HepG2 (cell line): ENCODE measurements around the gene FAM171A2. TPM values are rescaled to one million over a fixed set of nuclear protein-coding genes. Genes with fewer than 3 reads are reported as not detected.

Experiments used
- DNMT1 ChIP-seq: sonication (generic); formaldehyde crosslinking; IDR thresholded peaks from 2 replicates; pipeline ENCODE4 v1.5.1; 2020; ENCODE audit warnings: mild to moderate bottlenecking, missing genetic modification reagents
- JUNB ChIP-seq: sonication (generic); formaldehyde crosslinking; IDR thresholded peaks from 2 replicates; pipeline ENCODE4 v1.8.0; 2022; ENCODE audit warnings: missing genetic modification reagents, mild to moderate bottlenecking, borderline replicate concordance
- THYN1 ChIP-seq: sonication (generic); formaldehyde crosslinking; IDR thresholded peaks from 2 replicates; pipeline ENCODE4 v1.8.1; 2023; ENCODE audit warnings: low read depth, mild to moderate bottlenecking, moderate library complexity, missing genetic modification reagents, borderline replicate concordance
- ZBTB20 ChIP-seq: sonication (generic); formaldehyde crosslinking; IDR thresholded peaks from 2 replicates; pipeline ENCODE4 v1.8.1; 2023; ENCODE audit warnings: missing genetic modification reagents, low read depth, mild to moderate bottlenecking, borderline replicate concordance
- ZFP82 ChIP-seq: sonication (generic); formaldehyde crosslinking; IDR thresholded peaks from 2 replicates; pipeline ENCODE4 v1.5.1; 2020; ENCODE audit warnings: mild to moderate bottlenecking, missing genetic modification reagents, borderline replicate concordance
- ZNF124 ChIP-seq: sonication (generic); formaldehyde crosslinking; IDR thresholded peaks from 2 replicates; pipeline ENCODE4 v1.4.0; 2020; ENCODE audit warnings: missing genetic modification reagents
- ZNF274 ChIP-seq: sonication (generic); formaldehyde crosslinking; IDR thresholded peaks from 2 replicates; pipeline ENCODE4 v1.5.1; 2020; ENCODE audit warnings: mild to moderate bottlenecking, missing genetic modification reagents
- polyA plus RNA-seq, 8 experiments: library from polyadenylated mRNA; depleted of rRNA in 3 of 8; stranded (reverse) in 7 of 8; unstranded in 1 of 8; fragments of >200 nt; fragmentation: Illumina TruSeq in 4 of 8; extraction: Trizol in 4 of 8; gene quantifications; 2 replicates each; pipeline versions ENCODE4 v1.2.1 to v1.2.3, GENCODE V29; 2011 to 2016; ENCODE audit warnings: low read depth in 4 of 8, missing spikeins in 1 of 8, mixed read lengths in 1 of 8; ENCODE audit not compliant: insufficient read depth in 1 of 8
- total RNA-seq, 5 experiments: library from RNA; depleted of rRNA; stranded (reverse); fragments of >200 nt; fragmentation: Illumina TruSeq; extraction: Trizol; gene quantifications; 2 replicates each; pipeline ENCODE4 v1.2.3, GENCODE V29; 2016; ENCODE audit warnings: low read depth in 1 of 5
- TF ChIP-seq, protein P1 (sequence below): sonication (generic); formaldehyde crosslinking; IDR thresholded peaks from 2 replicates; pipeline ENCODE4 v1.8.0; 2022; ENCODE audit warnings: mild to moderate bottlenecking, missing genetic modification reagents
- TF ChIP-seq, protein P2 (sequence below): sonication (generic); formaldehyde crosslinking; IDR thresholded peaks from 2 replicates; pipeline ENCODE4 v1.8.0; 2022; ENCODE audit warnings: mild to moderate bottlenecking, missing genetic modification reagents, borderline replicate concordance
- TF ChIP-seq, protein P3 (sequence below): sonication (generic); formaldehyde crosslinking; IDR thresholded peaks from 2 replicates; pipeline ENCODE4 v1.5.0; 2020; ENCODE audit warnings: mild to moderate bottlenecking, missing genetic modification reagents
- TF ChIP-seq, protein P4 (sequence below): sonication (generic); formaldehyde crosslinking; IDR thresholded peaks from 2 replicates; pipeline ENCODE4 v1.5.0; 2020; ENCODE audit warnings: mild to moderate bottlenecking, missing genetic modification reagents
- TF ChIP-seq, protein P5 (sequence below): IDR thresholded peaks from 2 replicates; pipeline ENCODE4 v1.6.1; 2016; ENCODE audit warnings: mild to moderate bottlenecking
- TF ChIP-seq, protein P6 (sequence below): IDR thresholded peaks from 2 replicates; pipeline ENCODE4 v1.6.1; 2016; ENCODE audit warnings: low read depth, control low read depth
- TF ChIP-seq, protein P7 (sequence below): sonication (generic); formaldehyde crosslinking; IDR thresholded peaks from 2 replicates; pipeline ENCODE4 v1.5.0; 2020; ENCODE audit warnings: missing genetic modification reagents
- TF ChIP-seq, protein P8 (sequence below): sonication (generic); formaldehyde crosslinking; conservative IDR thresholded peaks from 2 replicates; pipeline ENCODE4 v1.4.0; 2020; ENCODE audit warnings: missing genetic modification reagents

FAM171A2 gene
- total and polyA plus RNA-seq, 2 of the 13 experiments (the other 11 are each of a cell fraction or from before 2014, with no cell fraction given): 1.8 to 3.6 TPM

DNA sequence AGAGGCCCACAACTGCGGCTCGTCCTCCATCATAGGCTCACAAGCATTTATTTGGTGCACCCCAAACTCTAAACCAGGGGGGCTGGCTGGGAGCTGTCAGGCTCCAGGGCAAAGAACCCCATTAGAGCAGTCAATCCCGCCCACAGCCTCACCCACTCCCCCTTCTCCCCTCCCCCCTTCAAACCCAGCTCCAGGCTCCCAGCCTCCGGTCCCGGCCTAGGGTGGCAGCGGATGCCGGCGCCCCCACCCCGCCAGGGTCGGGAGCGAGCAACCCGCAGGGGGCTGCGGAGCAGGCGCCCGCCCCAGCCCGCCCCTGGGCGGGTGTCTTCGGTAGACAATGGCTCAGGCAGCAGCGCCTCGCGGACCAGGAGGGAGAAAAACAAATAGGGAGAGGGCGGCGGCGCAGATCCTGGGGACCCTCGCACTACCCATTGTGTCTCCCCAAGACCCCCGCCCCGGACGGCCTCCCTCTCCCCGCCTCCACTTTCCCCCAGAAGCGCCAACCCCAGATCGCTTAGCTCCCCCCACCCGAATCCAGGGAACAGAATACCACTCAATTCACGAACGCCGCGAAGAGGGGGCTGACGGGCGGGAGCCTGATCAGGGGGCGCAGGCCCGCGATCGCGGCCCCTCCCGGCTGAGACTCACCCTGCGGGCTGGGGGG, 572 bp downstream of the FAM171A2 start (continued):
- TF ChIP-seq, protein P1, sequence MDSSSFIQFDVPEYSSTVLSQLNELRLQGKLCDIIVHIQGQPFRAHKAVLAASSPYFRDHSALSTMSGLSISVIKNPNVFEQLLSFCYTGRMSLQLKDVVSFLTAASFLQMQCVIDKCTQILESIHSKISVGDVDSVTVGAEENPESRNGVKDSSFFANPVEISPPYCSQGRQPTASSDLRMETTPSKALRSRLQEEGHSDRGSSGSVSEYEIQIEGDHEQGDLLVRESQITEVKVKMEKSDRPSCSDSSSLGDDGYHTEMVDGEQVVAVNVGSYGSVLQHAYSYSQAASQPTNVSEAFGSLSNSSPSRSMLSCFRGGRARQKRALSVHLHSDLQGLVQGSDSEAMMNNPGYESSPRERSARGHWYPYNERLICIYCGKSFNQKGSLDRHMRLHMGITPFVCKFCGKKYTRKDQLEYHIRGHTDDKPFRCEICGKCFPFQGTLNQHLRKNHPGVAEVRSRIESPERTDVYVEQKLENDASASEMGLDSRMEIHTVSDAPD (CRISPR knock-in tag): no peak
- no peak for TF ChIP-seq ZFP82
- no peak for TF ChIP-seq DNMT1 (CRISPR knock-in tag)
- TF ChIP-seq ZNF274 (CRISPR knock-in tag): no peak
- TF ChIP-seq, protein P2, sequence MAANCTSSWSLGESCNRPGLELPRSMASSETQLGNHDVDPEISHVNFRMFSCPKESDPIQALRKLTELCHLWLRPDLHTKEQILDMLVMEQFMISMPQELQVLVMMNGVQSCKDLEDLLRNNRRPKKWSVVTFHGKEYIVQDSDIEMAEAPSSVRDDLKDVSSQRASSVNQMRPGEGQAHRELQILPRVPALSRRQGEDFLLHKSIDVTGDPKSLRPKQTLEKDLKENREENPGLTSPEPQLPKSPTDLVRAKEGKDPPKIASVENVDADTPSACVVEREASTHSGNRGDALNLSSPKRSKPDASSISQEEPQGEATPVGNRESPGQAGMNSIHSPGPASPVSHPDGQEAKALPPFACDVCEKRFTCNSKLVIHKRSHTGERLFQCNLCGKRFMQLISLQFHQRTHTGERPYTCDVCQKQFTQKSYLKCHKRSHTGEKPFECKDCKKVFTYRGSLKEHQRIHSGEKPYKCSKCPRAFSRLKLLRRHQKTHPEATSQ (CRISPR knock-in tag): no peak
- no peak for TF ChIP-seq THYN1 (CRISPR knock-in tag)
- TF ChIP-seq, protein P3, sequence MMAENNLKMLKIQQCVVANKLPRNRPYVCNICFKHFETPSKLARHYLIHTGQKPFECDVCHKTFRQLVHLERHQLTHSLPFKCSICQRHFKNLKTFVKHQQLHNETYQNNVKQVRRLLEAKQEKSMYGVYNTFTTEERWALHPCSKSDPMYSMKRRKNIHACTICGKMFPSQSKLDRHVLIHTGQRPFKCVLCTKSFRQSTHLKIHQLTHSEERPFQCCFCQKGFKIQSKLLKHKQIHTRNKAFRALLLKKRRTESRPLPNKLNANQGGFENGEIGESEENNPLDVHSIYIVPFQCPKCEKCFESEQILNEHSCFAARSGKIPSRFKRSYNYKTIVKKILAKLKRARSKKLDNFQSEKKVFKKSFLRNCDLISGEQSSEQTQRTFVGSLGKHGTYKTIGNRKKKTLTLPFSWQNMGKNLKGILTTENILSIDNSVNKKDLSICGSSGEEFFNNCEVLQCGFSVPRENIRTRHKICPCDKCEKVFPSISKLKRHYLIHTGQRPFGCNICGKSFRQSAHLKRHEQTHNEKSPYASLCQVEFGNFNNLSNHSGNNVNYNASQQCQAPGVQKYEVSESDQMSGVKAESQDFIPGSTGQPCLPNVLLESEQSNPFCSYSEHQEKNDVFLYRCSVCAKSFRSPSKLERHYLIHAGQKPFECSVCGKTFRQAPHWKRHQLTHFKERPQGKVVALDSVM (CRISPR knock-in tag): peak; percentile 12; the same call in 1 of the 2 replicates
- TF ChIP-seq, protein P4, sequence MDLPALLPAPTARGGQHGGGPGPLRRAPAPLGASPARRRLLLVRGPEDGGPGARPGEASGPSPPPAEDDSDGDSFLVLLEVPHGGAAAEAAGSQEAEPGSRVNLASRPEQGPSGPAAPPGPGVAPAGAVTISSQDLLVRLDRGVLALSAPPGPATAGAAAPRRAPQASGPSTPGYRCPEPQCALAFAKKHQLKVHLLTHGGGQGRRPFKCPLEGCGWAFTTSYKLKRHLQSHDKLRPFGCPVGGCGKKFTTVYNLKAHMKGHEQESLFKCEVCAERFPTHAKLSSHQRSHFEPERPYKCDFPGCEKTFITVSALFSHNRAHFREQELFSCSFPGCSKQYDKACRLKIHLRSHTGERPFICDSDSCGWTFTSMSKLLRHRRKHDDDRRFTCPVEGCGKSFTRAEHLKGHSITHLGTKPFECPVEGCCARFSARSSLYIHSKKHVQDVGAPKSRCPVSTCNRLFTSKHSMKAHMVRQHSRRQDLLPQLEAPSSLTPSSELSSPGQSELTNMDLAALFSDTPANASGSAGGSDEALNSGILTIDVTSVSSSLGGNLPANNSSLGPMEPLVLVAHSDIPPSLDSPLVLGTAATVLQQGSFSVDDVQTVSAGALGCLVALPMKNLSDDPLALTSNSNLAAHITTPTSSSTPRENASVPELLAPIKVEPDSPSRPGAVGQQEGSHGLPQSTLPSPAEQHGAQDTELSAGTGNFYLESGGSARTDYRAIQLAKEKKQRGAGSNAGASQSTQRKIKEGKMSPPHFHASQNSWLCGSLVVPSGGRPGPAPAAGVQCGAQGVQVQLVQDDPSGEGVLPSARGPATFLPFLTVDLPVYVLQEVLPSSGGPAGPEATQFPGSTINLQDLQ (CRISPR knock-in tag): no peak
- TF ChIP-seq, protein P5, sequence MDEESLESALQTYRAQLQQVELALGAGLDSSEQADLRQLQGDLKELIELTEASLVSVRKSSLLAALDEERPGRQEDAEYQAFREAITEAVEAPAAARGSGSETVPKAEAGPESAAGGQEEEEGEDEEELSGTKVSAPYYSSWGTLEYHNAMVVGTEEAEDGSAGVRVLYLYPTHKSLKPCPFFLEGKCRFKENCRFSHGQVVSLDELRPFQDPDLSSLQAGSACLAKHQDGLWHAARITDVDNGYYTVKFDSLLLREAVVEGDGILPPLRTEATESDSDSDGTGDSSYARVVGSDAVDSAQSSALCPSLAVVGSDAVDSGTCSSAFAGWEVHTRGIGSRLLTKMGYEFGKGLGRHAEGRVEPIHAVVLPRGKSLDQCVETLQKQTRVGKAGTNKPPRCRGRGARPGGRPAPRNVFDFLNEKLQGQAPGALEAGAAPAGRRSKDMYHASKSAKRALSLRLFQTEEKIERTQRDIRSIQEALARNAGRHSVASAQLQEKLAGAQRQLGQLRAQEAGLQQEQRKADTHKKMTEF (CRISPR knock-in tag): 0 out of 2 replicates have a peak, but pooled peaks have one; percentile 37
- TF ChIP-seq JUNB (CRISPR knock-in tag): no peak
- TF ChIP-seq ZNF124 (CRISPR knock-in tag): no peak
- TF ChIP-seq, protein P6, sequence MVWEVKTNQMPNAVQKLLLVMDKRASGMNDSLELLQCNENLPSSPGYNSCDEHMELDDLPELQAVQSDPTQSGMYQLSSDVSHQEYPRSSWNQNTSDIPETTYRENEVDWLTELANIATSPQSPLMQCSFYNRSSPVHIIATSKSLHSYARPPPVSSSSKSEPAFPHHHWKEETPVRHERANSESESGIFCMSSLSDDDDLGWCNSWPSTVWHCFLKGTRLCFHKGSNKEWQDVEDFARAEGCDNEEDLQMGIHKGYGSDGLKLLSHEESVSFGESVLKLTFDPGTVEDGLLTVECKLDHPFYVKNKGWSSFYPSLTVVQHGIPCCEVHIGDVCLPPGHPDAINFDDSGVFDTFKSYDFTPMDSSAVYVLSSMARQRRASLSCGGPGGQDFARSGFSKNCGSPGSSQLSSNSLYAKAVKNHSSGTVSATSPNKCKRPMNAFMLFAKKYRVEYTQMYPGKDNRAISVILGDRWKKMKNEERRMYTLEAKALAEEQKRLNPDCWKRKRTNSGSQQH (CRISPR knock-in tag): no peak
- TF ChIP-seq, protein P7, sequence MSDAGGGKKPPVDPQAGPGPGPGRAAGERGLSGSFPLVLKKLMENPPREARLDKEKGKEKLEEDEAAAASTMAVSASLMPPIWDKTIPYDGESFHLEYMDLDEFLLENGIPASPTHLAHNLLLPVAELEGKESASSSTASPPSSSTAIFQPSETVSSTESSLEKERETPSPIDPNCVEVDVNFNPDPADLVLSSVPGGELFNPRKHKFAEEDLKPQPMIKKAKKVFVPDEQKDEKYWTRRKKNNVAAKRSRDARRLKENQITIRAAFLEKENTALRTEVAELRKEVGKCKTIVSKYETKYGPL: no peak
- no peak for TF ChIP-seq ZBTB20 (CRISPR knock-in tag)
- TF ChIP-seq, protein P8, sequence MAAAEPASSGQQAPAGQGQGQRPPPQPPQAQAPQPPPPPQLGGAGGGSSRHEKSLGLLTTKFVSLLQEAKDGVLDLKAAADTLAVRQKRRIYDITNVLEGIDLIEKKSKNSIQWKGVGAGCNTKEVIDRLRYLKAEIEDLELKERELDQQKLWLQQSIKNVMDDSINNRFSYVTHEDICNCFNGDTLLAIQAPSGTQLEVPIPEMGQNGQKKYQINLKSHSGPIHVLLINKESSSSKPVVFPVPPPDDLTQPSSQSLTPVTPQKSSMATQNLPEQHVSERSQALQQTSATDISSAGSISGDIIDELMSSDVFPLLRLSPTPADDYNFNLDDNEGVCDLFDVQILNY (CRISPR knock-in tag): no peak
